Upper lobe of right lung (tissue), 1 donor: ENCODE measurements around the gene ACY1. TPM values are rescaled to one million over a fixed set of nuclear protein-coding genes. Genes with fewer than 3 reads are reported as not detected.

Source experiments
- ATAC-seq: fragments of 200-7000 bp; cut with Tn5 transposase; one replicate; pipeline ENCODE4 v1.9.1; 2020; ENCODE audit warnings: mild to moderate bottlenecking, moderate library complexity
- DNase-seq: peaks from one replicate; pipeline ENCODE4 v3.0.0-alpha.2; 2020
- H3K27ac ChIP-seq: fragments of 200-600 bp; one replicate; pipeline ENCODE4 v1.8.0; 2022
- H3K27me3 ChIP-seq: fragments of 200-600 bp; one replicate; pipeline ENCODE4 v1.8.0; 2022; ENCODE audit warnings: mild to moderate bottlenecking
- H3K36me3 ChIP-seq: fragments of 200-600 bp; one replicate; pipeline ENCODE4 v1.8.0; 2022
- H3K4me1 ChIP-seq: fragments of 200-600 bp; one replicate; pipeline ENCODE4 v1.8.0; 2022
- H3K4me3 ChIP-seq: fragments of 200-600 bp; one replicate; pipeline ENCODE4 v1.8.0; 2022; ENCODE audit warnings: mild to moderate bottlenecking
- H3K9me3 ChIP-seq: fragments of 200-600 bp; one replicate; pipeline ENCODE4 v1.8.0; 2022
- intact Hi-C: fragments of 100-400 bp; cut with DNase I; formaldehyde crosslinking; loops from one replicate; pipeline ENCODE4 v1.11.0; 2022
- long read RNA-seq: library from polyadenylated mRNA; unstranded; transcript quantifications from one replicate; pipeline ENCODE4 v2.0.0, GENCODE V29; 2021
- total RNA-seq: library from RNA; stranded (reverse); fragmentation: NEBNext Ultra II Directional; extraction: Animal tissue kit (Norgen Biotek cat#: 25700); gene quantifications from one replicate; pipeline ENCODE4 v1.2.1, GENCODE V29; 2021
- TF ChIP-seq, protein P1 (sequence below): fragments of 200-600 bp; IDR thresholded peaks from one replicate; pipeline ENCODE4 v1.8.0; 2022; ENCODE audit warnings: antibody characterized with exemption
- donor health status: DM: no; HTN: yes; CAD: no; lungs with severe emphysema.

The ACY1 gene
- 26.5 TPM for total RNA-seq
- long read RNA-seq, transcript ACY1-215 (15 exons, 1,684 nt) = major isoform, 26 of 36 reads
- long read RNA-seq, partial matches to known transcripts = 2 of 36 reads
- long read RNA-seq, other reads (novel, unspliced or antisense) = 5 of 36 reads

DNA sequence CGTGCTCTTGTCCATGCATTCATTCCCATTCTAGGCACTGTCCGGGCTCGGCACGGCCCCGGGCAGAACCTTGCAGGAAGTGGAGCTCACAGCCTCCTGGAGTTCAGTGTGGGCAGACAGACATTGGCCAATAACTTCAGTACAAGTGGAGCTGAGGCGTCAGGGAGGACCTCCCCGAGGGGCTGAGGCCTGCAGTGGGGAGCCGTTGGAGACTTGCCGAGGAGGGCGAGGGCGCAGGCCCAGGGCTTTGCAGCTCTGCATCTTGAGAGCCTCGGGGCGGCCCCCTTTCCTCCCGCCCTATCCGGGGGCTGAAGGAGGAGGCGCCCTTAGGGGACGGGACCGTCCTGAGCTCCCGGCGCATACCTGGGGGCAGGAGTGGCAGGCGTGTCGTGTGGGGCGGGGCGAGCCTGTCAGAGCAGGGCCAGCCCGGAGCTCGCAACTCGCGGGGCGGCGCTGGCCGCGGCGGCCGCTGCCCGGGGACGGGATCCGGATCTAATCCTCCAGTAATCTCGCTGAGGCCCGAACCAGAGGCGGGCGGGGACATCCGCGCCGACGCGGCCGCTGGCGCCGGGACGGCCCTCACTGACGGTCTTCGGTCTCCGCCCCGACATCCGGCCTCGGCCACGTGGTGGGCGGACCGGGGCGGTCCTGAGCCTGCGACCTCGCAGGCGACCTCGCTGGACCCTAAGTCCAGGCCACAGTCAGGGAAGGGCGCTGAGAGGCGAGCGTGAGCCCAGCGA lies at the start of gene ACY1:
TSS of gene ACY1 (plus strand) at position 698 of the 740 bp plus-strand sequence. CDS start 530 bp downstream, outside the sequence.
- Histone ChIP-seq H3K4me1 (peaks cover 24% of the 10 kb centered on the region), H3K36me3 (no peaks in the 10 kb centered on the region), H3K9me3 (no peaks in the 10 kb centered on the region), H3K4me3 (peak within 1 kb of the TSS; percentile 70), H3K27me3 (no peaks in the 10 kb centered on the region), H3K27ac (peak within 1 kb of the TSS; percentile 93)
- ATAC-seq (peak; percentile 92), DNase-seq (peak; percentile 96)
- TF ChIP-seq, protein P1, sequence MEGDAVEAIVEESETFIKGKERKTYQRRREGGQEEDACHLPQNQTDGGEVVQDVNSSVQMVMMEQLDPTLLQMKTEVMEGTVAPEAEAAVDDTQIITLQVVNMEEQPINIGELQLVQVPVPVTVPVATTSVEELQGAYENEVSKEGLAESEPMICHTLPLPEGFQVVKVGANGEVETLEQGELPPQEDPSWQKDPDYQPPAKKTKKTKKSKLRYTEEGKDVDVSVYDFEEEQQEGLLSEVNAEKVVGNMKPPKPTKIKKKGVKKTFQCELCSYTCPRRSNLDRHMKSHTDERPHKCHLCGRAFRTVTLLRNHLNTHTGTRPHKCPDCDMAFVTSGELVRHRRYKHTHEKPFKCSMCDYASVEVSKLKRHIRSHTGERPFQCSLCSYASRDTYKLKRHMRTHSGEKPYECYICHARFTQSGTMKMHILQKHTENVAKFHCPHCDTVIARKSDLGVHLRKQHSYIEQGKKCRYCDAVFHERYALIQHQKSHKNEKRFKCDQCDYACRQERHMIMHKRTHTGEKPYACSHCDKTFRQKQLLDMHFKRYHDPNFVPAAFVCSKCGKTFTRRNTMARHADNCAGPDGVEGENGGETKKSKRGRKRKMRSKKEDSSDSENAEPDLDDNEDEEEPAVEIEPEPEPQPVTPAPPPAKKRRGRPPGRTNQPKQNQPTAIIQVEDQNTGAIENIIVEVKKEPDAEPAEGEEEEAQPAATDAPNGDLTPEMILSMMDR = no peak
- intact Hi-C loops = no loop called here

DNA sequence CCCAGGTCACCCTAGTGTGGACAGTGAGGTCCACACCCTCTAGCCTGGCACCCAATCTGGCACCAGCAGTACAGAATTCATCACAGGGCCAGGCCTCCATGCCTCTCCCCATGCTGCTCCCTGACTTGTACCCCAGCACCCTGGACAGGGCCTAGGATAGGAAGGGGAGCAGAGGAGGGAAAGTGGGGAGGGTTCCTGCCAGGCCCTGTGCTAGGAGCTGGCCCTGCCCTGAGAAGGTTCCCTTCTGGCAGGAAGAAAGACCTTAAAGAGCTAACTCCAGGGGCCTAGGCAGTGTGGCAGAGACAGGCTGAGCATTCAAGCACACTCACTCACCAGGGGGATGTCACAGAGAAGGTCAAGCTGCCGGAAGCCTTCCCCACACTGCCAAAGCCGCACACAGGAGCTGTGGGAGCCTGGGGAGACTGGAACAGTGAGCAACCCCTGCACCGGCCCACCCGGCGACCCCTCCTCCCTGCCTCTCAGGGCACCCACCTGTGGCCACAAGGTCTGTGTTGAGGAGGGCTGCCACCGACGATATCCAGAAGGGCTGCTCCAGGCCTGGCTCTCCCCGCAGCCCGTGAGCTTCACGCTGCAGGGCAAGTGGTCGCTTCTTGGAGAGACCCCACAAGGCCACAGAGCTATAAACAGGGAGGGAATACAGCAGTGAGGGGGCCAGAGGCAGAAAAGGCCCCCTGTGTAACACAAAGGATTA lies 49.0 kb upstream of the ACY1 start:
- Histone ChIP-seq H3K27me3 (no peaks in the 10 kb centered on the region), H3K27ac (no peak overlapping the region), H3K4me1 (no peaks in the 10 kb centered on the region), H3K9me3 (no peaks in the 10 kb centered on the region), H3K4me3 (no peak overlapping the region), H3K36me3 (peaks cover 66% of the 10 kb centered on the region)
- ATAC-seq (no peak), DNase-seq (peak; percentile 50)
- intact Hi-C loops = no loop called here
- TF ChIP-seq, protein P1 = no peak

DNA sequence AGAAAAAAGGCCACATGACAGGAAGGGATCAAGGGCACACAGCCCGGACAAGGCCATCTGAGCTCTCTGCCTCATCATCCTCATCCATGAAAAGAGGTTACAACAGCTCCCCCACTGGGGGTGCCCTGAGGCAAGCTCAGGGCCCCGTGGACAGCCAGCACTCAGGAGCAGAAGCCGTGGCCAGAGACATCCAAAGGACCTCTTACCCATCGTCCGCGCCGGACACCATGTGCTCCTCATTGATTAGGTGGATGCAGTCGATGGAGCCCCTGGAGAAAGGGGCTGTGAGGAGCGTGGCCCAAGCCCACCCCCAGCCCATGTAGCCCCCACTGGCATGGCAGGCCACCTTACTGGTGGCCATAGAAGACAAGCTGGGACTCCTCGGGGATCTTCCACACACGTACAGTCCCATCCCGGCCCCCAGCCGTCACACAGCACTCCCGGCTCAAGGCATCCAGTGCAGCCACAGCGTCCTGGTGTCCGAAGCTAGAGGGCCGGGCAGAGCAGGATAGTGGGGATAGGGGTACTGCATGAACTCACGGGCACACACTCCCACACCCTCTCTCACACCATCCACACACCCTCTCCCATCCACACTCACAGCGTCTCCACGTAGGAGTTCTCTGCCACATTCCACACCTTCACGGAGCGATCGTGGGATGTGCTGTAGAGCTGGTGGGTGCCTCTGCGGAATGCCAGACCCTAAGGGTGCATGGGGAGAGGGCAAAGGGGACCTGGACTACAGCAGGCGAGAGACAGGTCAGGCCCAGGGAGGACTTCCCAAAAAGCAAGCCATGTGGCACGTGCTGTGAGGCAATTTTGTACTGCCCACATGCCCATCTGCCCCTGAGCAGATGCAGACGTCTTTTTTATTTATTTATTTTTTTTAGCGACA lies 48.1 kb upstream of the ACY1 start:
- Histone ChIP-seq H3K9me3 (no peaks in the 10 kb centered on the region), H3K27me3 (no peaks in the 10 kb centered on the region), H3K27ac (no peak overlapping the region), H3K4me1 (peaks cover 5% of the 10 kb centered on the region), H3K36me3 (peaks cover 66% of the 10 kb centered on the region), H3K4me3 (no peak overlapping the region)
- ATAC-seq (no peak), DNase-seq (peak; percentile 57)
- TF ChIP-seq, protein P1 = no peak
- intact Hi-C loops = no loop called here

- Histone ChIP-seq H3K36me3 (peaks cover 66% of the 10 kb centered on the region), H3K27me3 (no peaks in the 10 kb centered on the region), H3K27ac (no peak overlapping the region), H3K4me1 (peaks cover 13% of the 10 kb centered on the region), H3K4me3 (no peak overlapping the region), H3K9me3 (no peaks in the 10 kb centered on the region)
- peak; percentile 48 for DNase-seq
- TF ChIP-seq, protein P1 = no peak
- intact Hi-C loops = no loop called here
- no peak for ATAC-seq
Observed at GRCh38 chr3:51935886-51936755, 47.2 kb upstream of the ACY1 start.
